ENCODE data around the gene GBF1. TPM values are rescaled to one million over a fixed set of nuclear protein-coding genes. Genes with fewer than 3 reads are reported as not detected.

GBF1 gene
- total RNA-seq, 1 donor from 2014 or later = 71.6 TPM

DNA sequence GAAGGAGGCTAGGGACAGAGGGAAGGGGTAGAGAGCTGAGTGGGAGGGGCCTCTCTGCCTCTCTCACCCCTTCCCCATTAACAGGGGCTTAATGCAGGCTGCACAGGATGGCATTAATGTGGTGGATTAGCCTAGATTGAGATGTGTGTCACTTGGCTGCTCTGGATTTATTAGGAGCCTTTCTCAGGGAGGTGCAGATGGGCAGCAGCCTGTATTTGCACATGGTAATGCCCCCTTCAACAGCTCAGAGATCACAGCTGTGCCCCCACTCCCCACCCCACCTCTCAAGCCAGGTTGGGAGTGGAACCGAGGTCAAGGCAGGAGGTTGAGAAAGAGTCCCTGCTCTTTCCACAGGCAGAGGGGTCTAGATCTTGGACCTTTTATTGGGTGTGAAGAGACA, 11.3 kb upstream of the GBF1 start:
- H3K36me3 Mint-ChIP-seq (ENCODE audit: unreplicated experiment) = peaks cover 6% of the 10 kb centered on the region
- peaks cover 5% of the 10 kb centered on the region for H3K4me1 Mint-ChIP-seq (ENCODE audit: low read depth, unreplicated experiment)
- H3K27me3 Mint-ChIP-seq (ENCODE audit: unreplicated experiment) = peaks cover 12% of the 10 kb centered on the region
- H3K4me3 Mint-ChIP-seq (ENCODE audit: unreplicated experiment) = no peak overlapping the region
- peaks cover 3% of the 10 kb centered on the region for H3K9me3 Mint-ChIP-seq (ENCODE audit: unreplicated experiment)
- DNase-seq = no peak
- H3K27ac Mint-ChIP-seq (ENCODE audit: unreplicated experiment) = no peak overlapping the region
- TF ChIP-seq, protein P1, sequence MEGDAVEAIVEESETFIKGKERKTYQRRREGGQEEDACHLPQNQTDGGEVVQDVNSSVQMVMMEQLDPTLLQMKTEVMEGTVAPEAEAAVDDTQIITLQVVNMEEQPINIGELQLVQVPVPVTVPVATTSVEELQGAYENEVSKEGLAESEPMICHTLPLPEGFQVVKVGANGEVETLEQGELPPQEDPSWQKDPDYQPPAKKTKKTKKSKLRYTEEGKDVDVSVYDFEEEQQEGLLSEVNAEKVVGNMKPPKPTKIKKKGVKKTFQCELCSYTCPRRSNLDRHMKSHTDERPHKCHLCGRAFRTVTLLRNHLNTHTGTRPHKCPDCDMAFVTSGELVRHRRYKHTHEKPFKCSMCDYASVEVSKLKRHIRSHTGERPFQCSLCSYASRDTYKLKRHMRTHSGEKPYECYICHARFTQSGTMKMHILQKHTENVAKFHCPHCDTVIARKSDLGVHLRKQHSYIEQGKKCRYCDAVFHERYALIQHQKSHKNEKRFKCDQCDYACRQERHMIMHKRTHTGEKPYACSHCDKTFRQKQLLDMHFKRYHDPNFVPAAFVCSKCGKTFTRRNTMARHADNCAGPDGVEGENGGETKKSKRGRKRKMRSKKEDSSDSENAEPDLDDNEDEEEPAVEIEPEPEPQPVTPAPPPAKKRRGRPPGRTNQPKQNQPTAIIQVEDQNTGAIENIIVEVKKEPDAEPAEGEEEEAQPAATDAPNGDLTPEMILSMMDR (IDR thresholded peaks at IDR 0.05; ENCODE audit: partially characterized antibody, unreplicated experiment) = no peak

DNA sequence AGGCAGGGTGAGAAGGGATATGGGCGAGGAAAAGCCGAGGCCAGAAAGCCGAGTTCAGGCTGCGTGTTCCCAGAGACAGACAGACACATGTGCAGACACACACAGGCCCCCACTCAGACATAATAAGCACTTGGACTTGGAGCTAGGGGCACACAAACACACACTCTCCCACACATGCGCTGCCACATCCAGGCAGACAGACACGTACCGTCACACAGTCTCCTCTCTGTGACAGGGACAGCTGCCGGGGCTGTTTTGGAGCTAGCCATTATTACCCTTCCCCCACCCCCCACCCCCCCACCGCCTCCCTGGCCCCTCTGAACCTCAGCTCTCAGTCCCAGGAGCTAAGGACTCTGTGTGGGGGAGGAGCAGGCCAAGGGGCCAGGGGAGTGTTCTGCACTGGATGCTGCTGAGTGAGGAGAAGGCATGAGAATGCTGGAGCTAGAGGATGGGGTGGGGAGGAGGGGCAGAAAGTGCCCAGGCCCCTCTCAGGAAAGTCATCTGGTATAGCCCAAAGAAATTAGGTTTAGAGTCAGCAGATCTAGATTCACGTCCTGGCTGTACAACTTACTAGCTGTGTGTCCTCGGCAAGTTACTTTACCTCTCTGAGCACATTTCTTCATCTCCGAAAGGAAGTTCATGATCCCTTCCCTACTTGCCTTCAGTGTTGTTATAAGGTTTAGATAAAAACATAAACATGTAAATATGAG, 10.3 kb upstream of the GBF1 start:
- DNase-seq = no peak
- H3K4me1 Mint-ChIP-seq (ENCODE audit: low read depth, unreplicated experiment) = peaks cover 5% of the 10 kb centered on the region
- H3K9me3 Mint-ChIP-seq (ENCODE audit: unreplicated experiment) = peaks cover 3% of the 10 kb centered on the region
- TF ChIP-seq, protein P1 (IDR thresholded peaks at IDR 0.05; ENCODE audit: partially characterized antibody, unreplicated experiment) = no peak
- peaks cover 5% of the 10 kb centered on the region for H3K27me3 Mint-ChIP-seq (ENCODE audit: unreplicated experiment)
- no peak overlapping the region for H3K27ac Mint-ChIP-seq (ENCODE audit: unreplicated experiment)
- H3K4me3 Mint-ChIP-seq (ENCODE audit: unreplicated experiment) = no peak overlapping the region
- H3K36me3 Mint-ChIP-seq (ENCODE audit: unreplicated experiment) = peaks cover 6% of the 10 kb centered on the region

DNA sequence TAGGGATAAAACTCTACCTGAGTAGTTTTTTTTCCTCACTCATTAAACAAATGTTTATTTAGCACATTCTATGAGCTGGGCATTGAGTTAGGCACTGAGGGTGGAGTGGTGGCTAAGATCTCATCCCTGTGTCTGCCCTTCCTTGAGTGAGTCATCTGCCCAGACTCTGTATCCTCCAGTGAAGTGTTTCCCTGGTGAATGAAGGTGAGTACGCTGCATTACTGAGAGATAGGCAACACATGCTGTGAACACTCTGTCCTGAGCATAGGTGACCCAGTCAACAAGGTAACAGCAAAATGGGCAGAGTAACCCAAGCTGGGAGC, 9.8 kb upstream of the GBF1 start:
- no peak for DNase-seq
- Mint-ChIP-seq H3K27me3 (ENCODE audit: unreplicated experiment) (peaks cover 9% of the 10 kb centered on the region), H3K36me3 (ENCODE audit: unreplicated experiment) (peaks cover 6% of the 10 kb centered on the region), H3K9me3 (ENCODE audit: unreplicated experiment) (peaks cover 3% of the 10 kb centered on the region), H3K4me3 (ENCODE audit: unreplicated experiment) (no peak overlapping the region), H3K27ac (ENCODE audit: unreplicated experiment) (no peak overlapping the region), H3K4me1 (ENCODE audit: low read depth, unreplicated experiment) (peaks cover 8% of the 10 kb centered on the region)
- TF ChIP-seq, protein P1 (IDR thresholded peaks at IDR 0.05; ENCODE audit: partially characterized antibody, unreplicated experiment) = no peak

DNA sequence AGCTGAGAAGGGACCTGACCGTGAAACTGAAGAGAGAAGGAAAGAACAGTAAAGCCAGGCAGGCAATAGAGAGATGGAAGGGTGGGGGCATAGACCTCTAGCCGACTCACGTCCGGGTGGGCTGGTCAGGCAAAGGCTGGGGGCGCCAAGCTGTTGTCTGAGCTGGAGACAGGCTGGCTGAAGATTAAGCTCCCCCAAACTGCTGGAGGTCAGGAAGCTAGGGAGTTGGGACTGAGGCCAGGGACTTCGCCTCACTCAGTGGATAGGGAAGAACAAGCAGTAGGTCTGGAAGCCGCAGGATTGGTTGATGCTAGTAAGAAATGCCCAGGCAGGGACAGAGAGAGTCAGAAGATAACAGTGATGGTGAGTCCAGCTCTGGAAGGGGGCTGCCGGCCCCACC, 9.3 kb upstream of the GBF1 start:
- TF ChIP-seq, protein P1 (IDR thresholded peaks at IDR 0.05; ENCODE audit: partially characterized antibody, unreplicated experiment) = no peak
- peaks cover 6% of the 10 kb centered on the region for H3K36me3 Mint-ChIP-seq (ENCODE audit: unreplicated experiment)

DNA sequence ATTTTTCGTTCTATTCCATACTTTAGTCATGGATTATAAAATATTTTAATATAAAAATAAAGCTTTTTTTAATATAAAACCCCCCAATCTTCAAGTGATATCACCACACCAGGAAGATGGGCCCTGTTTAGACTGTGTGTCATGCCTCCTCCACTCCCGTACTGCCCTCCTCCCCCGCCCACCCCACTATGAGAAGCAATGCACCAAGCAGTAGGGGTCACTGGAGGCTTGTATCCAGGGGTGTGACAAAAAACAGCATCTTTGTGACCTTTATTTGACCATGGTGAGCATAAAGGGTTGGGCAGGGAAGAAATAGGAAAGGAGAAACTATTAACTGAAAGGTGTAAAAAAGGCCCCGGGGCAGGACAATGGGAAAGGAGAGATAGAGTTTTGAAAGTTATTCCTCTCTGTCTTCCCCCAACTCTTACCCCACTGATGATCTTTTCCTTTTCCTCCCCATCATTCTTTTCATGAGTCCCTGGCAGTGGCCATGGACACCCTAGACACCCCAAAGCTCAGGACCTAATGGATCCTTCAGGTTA, 7.5 kb upstream of the GBF1 start:
- no peak for DNase-seq
- TF ChIP-seq, protein P1 (IDR thresholded peaks at IDR 0.05; ENCODE audit: partially characterized antibody, unreplicated experiment) = no peak
- H3K27me3 Mint-ChIP-seq (ENCODE audit: unreplicated experiment) = peaks cover 22% of the 10 kb centered on the region

More for the DNA sequence above, 9.3 kb upstream of the GBF1 start:
- H3K27ac Mint-ChIP-seq (ENCODE audit: unreplicated experiment) = no peak overlapping the region
- H3K4me3 Mint-ChIP-seq (ENCODE audit: unreplicated experiment) = no peak overlapping the region
- H3K27me3 Mint-ChIP-seq (ENCODE audit: unreplicated experiment) = peaks cover 12% of the 10 kb centered on the region
- no peak for DNase-seq
- H3K4me1 Mint-ChIP-seq (ENCODE audit: low read depth, unreplicated experiment) = peaks cover 9% of the 10 kb centered on the region
- H3K9me3 Mint-ChIP-seq (ENCODE audit: unreplicated experiment) = peaks cover 4% of the 10 kb centered on the region

More for the DNA sequence above, 7.5 kb upstream of the GBF1 start:
- Mint-ChIP-seq H3K9me3 (ENCODE audit: unreplicated experiment) (peaks cover 6% of the 10 kb centered on the region), H3K36me3 (ENCODE audit: unreplicated experiment) (peaks cover 11% of the 10 kb centered on the region), H3K4me3 (ENCODE audit: unreplicated experiment) (no peak overlapping the region), H3K4me1 (ENCODE audit: low read depth, unreplicated experiment) (peaks cover 14% of the 10 kb centered on the region), H3K27ac (ENCODE audit: unreplicated experiment) (no peak overlapping the region)

Measured in glutamatergic neuron (in vitro differentiated cells).